HG02973 (cell line): ENCODE results near the gene NECTIN1.

Source experiments
- ATAC-seq: cut with Tn5 transposase; IDR thresholded peaks from one replicate; pipeline ENCODE4 v1.9.1; 2021; ENCODE audit warnings: moderate library complexity; ENCODE audit not compliant: unreplicated experiment

The NECTIN1 gene

GRCh38 chr11:119737366-119738058 lies 8.5 kb upstream of the NECTIN1 start:
- no peak for ATAC-seq

- no peak for ATAC-seq
These were observed 5.8 kb upstream of the NECTIN1 start for GRCh38 chr11:119734788-119735187.

- no peak for ATAC-seq
These were observed 1.9 kb upstream of the NECTIN1 start for GRCh38 chr11:119730789-119731386.

GRCh38 chr11:119729951-119730613 lies 1.1 kb upstream of the NECTIN1 start:
- no peak for ATAC-seq

GRCh38 chr11:119729581-119729927 lies 554 bp upstream of the NECTIN1 start:
- peak; percentile 12 for ATAC-seq

GRCh38 chr11:119728211-119728626 lies 781 bp downstream of the NECTIN1 start:
- ATAC-seq, result no peak

GRCh38 chr11:119727523-119728151 lies 1.4 kb downstream of the NECTIN1 start:
- ATAC-seq, result no peak

- no peak for ATAC-seq
These were observed 2.1 kb downstream of the NECTIN1 start for GRCh38 chr11:119726585-119727522.

- no peak for ATAC-seq
These were observed 2.8 kb downstream of the NECTIN1 start for GRCh38 chr11:119726150-119726553.

- no peak for ATAC-seq
These were observed 4.0 kb downstream of the NECTIN1 start for GRCh38 chr11:119724956-119725355.

- no peak for ATAC-seq
These were observed 5.1 kb downstream of the NECTIN1 start for GRCh38 chr11:119723952-119724325.

GRCh38 chr11:119723243-119723951 lies 5.6 kb downstream of the NECTIN1 start:
- ATAC-seq, result no peak

GRCh38 chr11:119722281-119722794 lies 6.7 kb downstream of the NECTIN1 start:
- no peak for ATAC-seq

- no peak for ATAC-seq
These were observed 7.6 kb downstream of the NECTIN1 start for GRCh38 chr11:119721129-119722120.

GRCh38 chr11:119720311-119720913 lies 8.6 kb downstream of the NECTIN1 start:
- no peak for ATAC-seq

- ATAC-seq, result no peak
These were observed 11.0 kb downstream of the NECTIN1 start for GRCh38 chr11:119717839-119718534.

GRCh38 chr11:119716582-119717498 lies 12.2 kb downstream of the NECTIN1 start:
- no peak for ATAC-seq
